HFFc6 (cell line): Measurements from ENCODE around the gene MED16. TPM values are rescaled to one million over a fixed set of nuclear protein-coding genes. Genes with fewer than 3 reads are reported as not detected.

Experiments used
- DNase-seq: peaks from one replicate; pipeline ENCODE4 v3.0.0-alpha.2; 2018
- H3K27ac Mint-ChIP-seq: 2 replicates; pipeline ENCODE4 v1.8.0; 2020; ENCODE audit warnings: mild to moderate bottlenecking, mixed read lengths
- H3K27me3 Mint-ChIP-seq: 2 replicates; pipeline ENCODE4 v1.8.0; 2021; ENCODE audit warnings: mild to moderate bottlenecking, moderate library complexity, mixed read lengths; ENCODE audit not compliant: insufficient read depth
- H3K36me3 Mint-ChIP-seq: 2 replicates; pipeline ENCODE4 v1.8.0; 2021; ENCODE audit warnings: low read depth, mixed read lengths
- H3K4me1 Mint-ChIP-seq: 2 replicates; pipeline ENCODE4 v1.8.0; 2020; ENCODE audit warnings: low read depth, mixed read lengths
- H3K4me3 Mint-ChIP-seq: 2 replicates; pipeline ENCODE4 v1.8.0; 2020; ENCODE audit warnings: mild to moderate bottlenecking, moderate library complexity, mixed read lengths
- H3K9me3 Mint-ChIP-seq: 2 replicates; pipeline ENCODE4 v1.8.0; 2020; ENCODE audit warnings: mild to moderate bottlenecking, mixed read lengths
- total RNA-seq, 6 experiments: library from RNA; stranded (reverse); fragmentation: NEBNext Ultra II Directional; extraction: Animal tissue kit (Norgen Biotek cat#: 25700); gene quantifications; 2 replicates in 1 of 6; 3 replicates in 5 of 6; pipeline ENCODE4 v1.2.3, GENCODE V29; 2021
- TF ChIP-seq, protein P1 (sequence below): fragments of 200-600 bp; sonication (generic); IDR thresholded peaks from 2 replicates; pipeline ENCODE4 v1.5.0; 2021; ENCODE audit warnings: antibody characterized with exemption, mild to moderate bottlenecking

MED16 gene
- total RNA-seq, 6 experiments from 2014 or later: 58.1 to 91.0 (median 70.9) TPM

DNA sequence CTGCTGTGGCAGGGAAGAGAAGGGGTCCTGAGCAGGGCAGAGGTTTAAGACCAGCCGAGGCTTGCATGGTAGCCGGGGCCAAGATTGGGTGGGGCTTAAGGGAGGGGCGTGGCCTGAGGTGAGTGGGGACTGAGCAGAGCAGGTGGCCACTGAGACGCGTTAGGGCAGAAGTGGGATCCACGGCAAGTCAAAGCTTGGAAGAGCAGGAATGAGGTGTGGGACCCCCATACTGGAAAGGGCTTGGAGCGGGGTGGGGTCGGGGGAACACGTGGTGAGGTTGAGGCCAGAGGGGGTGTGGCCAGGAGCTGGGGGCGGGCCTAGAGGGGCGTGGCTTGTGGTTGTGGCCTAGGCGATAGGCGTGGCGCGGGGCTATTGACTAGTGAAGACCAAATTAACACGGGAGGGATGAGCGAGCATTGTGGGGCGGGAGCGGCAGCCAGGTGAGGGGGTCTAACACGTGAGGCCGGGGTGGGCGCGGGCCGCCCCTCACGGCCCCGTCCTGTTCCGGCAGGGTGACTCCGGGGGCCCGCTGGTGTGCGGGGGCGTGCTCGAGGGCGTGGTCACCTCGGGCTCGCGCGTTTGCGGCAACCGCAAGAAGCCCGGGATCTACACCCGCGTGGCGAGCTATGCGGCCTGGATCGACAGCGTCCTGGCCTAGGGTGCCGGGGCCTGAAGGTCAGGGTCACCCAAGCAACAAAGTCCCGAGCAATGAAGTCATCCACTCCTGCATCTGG lies 30.2 kb downstream of the MED16 start:
- Mint-ChIP-seq H3K27me3 (peaks cover 7% of the 10 kb centered on the region; the same call in 1 of the 2 replicates), H3K4me1 (no peaks in the 10 kb centered on the region; the same call in 1 of the 2 replicates), H3K9me3 (0 out of 2 replicates have a peak, but pooled peaks cover 3% of the 10 kb centered on the region), H3K36me3 (peaks cover 9% of the 10 kb centered on the region), H3K4me3 (no peak overlapping the region), H3K27ac (no peak overlapping the region)
- TF ChIP-seq, protein P1, sequence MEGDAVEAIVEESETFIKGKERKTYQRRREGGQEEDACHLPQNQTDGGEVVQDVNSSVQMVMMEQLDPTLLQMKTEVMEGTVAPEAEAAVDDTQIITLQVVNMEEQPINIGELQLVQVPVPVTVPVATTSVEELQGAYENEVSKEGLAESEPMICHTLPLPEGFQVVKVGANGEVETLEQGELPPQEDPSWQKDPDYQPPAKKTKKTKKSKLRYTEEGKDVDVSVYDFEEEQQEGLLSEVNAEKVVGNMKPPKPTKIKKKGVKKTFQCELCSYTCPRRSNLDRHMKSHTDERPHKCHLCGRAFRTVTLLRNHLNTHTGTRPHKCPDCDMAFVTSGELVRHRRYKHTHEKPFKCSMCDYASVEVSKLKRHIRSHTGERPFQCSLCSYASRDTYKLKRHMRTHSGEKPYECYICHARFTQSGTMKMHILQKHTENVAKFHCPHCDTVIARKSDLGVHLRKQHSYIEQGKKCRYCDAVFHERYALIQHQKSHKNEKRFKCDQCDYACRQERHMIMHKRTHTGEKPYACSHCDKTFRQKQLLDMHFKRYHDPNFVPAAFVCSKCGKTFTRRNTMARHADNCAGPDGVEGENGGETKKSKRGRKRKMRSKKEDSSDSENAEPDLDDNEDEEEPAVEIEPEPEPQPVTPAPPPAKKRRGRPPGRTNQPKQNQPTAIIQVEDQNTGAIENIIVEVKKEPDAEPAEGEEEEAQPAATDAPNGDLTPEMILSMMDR: no peak
- peak; percentile 9 for DNase-seq

DNA sequence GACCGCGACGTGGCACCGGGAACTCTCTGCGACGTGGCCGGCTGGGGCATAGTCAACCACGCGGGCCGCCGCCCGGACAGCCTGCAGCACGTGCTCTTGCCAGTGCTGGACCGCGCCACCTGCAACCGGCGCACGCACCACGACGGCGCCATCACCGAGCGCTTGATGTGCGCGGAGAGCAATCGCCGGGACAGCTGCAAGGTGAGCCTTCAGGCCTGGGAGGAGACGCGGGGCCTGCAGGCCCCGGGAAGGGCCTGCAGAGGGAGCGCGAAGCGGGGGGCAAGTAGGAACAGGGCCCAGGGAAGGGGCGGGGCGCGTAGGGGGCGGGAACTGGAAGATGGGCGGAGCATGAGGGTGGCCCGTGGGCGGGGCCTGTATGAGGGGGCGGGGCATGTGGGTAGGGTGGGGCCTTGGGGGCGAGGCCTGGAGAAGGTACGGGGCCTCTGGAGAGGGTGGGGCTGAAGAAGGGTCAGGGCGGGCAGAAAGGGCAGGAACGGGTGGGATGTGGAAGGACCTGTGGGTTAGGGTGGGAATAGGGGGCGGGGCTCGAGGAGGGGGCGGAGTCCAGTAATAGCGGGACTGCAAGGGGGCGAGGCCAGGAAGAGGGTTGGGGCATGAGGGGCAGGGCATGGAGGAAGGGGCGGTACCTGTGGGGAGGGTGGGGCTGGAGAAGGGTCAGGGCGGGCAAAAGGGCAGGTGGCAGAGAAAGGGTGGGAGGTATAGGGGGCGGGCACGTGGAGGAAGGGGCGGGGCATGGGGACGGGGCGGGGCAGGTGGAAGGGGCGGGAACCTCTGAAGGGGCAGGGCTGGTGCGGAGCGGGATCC lies 31.0 kb downstream of the MED16 start:
- no peaks in the 10 kb centered on the region; the same call in 1 of the 2 replicates for H3K4me1 Mint-ChIP-seq
- 0 out of 2 replicates have a peak, but pooled peaks cover 4% of the 10 kb centered on the region for H3K36me3 Mint-ChIP-seq
- H3K27ac Mint-ChIP-seq: no peak overlapping the region
- H3K9me3 Mint-ChIP-seq: 0 out of 2 replicates have a peak, but pooled peaks cover 3% of the 10 kb centered on the region
- TF ChIP-seq, protein P1: peak; percentile 27; the same call in 1 of the 2 replicates
- peaks cover 4% of the 10 kb centered on the region; the same call in 1 of the 2 replicates for H3K27me3 Mint-ChIP-seq
- no peak overlapping the region for H3K4me3 Mint-ChIP-seq
- DNase-seq: no peak

DNA sequence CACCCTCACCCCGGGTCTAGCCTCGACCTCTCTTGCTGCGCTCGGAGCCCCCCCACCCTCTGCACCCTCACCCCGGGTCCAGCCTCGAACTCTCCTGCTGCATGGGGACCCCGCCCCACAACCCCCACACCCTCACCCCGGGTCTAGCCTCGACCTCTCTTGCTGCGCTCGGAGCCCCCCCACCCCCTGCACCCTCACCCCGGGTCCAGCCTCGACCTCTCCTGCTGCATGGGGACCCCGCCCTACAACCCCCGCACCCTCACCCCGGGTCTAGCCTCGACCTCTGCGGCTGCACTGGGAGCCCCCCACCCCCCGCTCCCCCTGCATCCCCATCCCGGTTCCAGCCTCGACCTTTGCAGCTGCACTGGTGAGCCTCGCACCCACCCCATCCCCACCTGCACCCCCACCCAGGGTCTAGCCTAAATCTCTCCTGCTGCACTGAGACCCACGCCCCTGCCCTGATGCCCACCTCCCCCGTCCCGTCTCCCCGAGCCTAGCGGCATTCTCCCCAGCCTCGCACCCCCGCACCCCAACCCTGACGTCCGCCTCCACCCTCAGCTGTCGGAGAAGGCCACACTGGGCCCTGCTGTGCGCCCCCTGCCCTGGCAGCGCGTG lies 31.7 kb downstream of the MED16 start:
- Mint-ChIP-seq H3K4me3 (no peak overlapping the region), H3K27ac (no peak overlapping the region), H3K27me3 (peaks cover 4% of the 10 kb centered on the region; the same call in 1 of the 2 replicates)

DNA sequence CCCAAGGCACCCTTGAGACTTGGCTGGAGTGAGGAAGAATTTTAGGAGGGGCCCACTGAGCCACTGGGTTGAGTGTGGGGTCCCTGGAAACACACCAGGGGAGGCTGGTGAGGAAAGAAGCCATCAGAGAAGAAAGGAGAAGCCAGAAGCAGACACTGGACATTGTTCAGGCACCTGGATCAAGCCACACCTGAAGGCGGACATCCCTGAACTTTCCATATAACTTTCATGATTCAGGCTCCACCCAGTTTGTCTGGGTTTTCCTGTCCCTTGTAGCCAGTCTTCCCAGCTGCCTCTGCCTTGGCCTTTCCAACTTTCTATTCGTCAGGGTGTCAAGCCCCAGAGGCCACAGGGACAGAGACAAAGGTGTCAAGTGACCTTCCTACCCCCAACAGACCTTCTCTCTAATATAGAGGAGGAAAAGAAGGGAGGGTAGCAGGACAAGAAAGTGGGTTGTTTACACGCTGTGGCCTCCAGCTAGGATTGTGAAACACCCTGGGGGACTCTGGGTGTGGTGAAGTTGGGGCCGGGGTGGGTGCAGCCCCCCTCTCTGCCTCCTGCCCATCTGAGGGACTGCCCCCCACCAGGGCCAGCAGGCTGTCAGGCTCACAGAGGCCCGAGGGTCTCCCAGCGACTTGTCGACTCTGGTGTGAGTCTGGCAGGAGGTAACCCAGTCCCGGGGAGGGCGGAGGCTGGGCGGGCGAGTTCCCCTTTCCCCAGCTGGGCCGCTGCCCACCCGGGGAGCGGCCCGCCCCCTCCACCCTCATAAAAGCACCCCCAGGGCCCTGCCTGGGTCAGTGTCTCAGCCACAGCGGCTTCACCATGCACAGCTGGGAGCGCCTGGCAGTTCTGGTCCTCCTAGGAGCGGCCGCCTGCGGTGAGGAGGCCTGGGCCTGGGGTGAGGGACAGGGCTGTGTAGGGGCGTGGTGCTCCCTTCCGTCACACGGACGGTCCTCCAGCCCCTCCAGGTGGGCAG lies 33.8 kb downstream of the MED16 start, which contains the start of gene CFD:
CFD (plus strand) TSS at position 797 of the 976 bp plus-strand sequence; CDS start at position 823, 26 bp downstream.
- Mint-ChIP-seq H3K27me3 (peaks cover 4% of the 10 kb centered on the region; the same call in 1 of the 2 replicates), H3K36me3 (no peaks in the 10 kb centered on the region), H3K9me3 (0 out of 2 replicates have a peak, but pooled peaks cover 3% of the 10 kb centered on the region), H3K4me3 (no peak within 1 kb of the TSS), H3K27ac (no peak within 1 kb of the TSS), H3K4me1 (no peaks in the 10 kb centered on the region; the same call in 1 of the 2 replicates)
- TF ChIP-seq, protein P1: no peak
- DNase-seq: no peak

More for the DNA sequence above, 31.7 kb downstream of the MED16 start:
- 0 out of 2 replicates have a peak, but pooled peaks cover 3% of the 10 kb centered on the region for H3K9me3 Mint-ChIP-seq
- H3K4me1 Mint-ChIP-seq: no peaks in the 10 kb centered on the region; the same call in 1 of the 2 replicates
- TF ChIP-seq, protein P1: no peak
- no peak for DNase-seq
- H3K36me3 Mint-ChIP-seq: 0 out of 2 replicates have a peak, but pooled peaks cover 4% of the 10 kb centered on the region
